OCI-LY3 (cell line): ENCODE results near the gene JARID2.

ENCODE experiments used
- CTCF ChIP-seq: fragments of 200-600, 300-600 bp; sonication (generic); IDR thresholded peaks from 2 replicates; pipeline ENCODE4 v1.5.1; 2014; ENCODE audit warnings: antibody characterized with exemption, low read length, low read depth
- EZH2phosphoT487 ChIP-seq: fragments of 200-600 bp; shearing (Covaris generic); IDR thresholded peaks from 2 replicates; pipeline ENCODE4 v1.6.1; 2018; ENCODE audit warnings: antibody characterized with exemption, mixed run types, low read depth

DNA sequence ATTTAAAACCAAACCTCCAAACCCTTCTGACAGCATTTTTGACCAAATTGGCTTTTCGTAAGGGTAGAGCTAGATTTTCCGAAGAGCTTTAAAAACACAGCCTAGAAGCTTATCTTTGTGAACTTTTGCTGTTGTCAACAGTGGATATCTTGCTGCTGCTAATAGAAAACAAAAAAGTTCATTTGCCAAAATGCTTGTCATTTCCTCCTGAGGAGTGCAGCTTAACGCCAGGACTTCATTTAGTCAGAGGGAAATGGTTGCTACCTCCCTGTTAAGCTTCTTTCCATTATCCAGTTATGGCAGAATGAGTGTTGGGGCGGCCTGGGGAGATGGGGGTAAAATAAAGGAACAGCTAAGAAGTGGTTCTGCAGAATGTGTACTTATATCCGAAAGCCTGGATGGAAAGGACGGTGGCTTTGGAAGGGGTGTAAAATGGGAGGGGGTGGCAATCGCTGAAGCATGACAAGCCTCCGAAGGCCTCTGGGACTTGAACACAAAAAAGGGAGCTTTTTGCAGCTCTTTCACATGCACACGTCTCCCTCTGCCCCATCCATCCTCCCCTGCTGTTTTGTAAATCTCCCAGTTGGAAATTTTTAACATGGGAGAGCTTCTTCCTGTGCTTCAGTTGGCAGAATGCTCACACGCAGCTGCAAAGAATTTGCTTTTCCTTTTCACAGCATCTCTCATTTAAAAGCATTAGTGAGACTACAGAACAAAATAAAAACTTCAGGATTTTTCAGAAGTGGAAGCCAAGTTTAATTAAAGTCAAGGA, 22.5 kb downstream of the JARID2 start:
- no peak for TF ChIP-seq CTCF
- TF ChIP-seq EZH2phosphoT487, result no peak
